ENCODE measurements around the gene NTM. TPM values are rescaled to one million over a fixed set of nuclear protein-coding genes. Genes with fewer than 3 reads are reported as not detected.
A peak's percentile ranks its signal among the peaks of the same experiment; 100 is the strongest.

Gene NTM
- total and polyA plus RNA-seq, 9 donors: 0.16 to 8.5 (median 0.55) TPM; not detected in 3

GRCh38 chr11:131687291-131688047, 317.1 kb downstream of the NTM start:
- 77 to 83% (median 78%) methylated on average over 29 to 30 of the region's 30 CpGs for WGBS, 3 donors
- no peaks in the 10 kb centered on the region for H3K27me3 ChIP-seq
- no peak for DNase-seq
- TF ChIP-seq CTCF (IDR thresholded peaks at IDR 0.05) (no peak), POLR2A (IDR thresholded peaks at IDR 0.05) (no peak), EP300 (IDR thresholded peaks at IDR 0.05) (no peak)
- no peak overlapping the region for H3K4me3 ChIP-seq
- H3K36me3 ChIP-seq: no peaks in the 10 kb centered on the region
- no peaks in the 10 kb centered on the region for H3K4me1 ChIP-seq (ENCODE audit: insufficient read depth)
- no peak overlapping the region for H3K27ac ChIP-seq
- no peaks in the 10 kb centered on the region for H3K9me3 ChIP-seq
- intact Hi-C loops (cut with DNase I): no loop called here

- intact Hi-C loops (cut with DNase I): no loop called here
- Histone ChIP-seq H3K4me3 (no peak overlapping the region), H3K36me3 (no peaks in the 10 kb centered on the region), H3K4me1 (ENCODE audit: insufficient read depth) (no peaks in the 10 kb centered on the region), H3K9me3 (no peaks in the 10 kb centered on the region), H3K27me3 (no peaks in the 10 kb centered on the region), H3K27ac (no peak overlapping the region)
- TF ChIP-seq EP300 (IDR thresholded peaks at IDR 0.05) (no peak), CTCF (IDR thresholded peaks at IDR 0.05) (peak in 1 of 3 donors; percentile 39)
- 11 to 20% (median 12%) methylated on average over 33 to 34 of the region's 34 CpGs for whole genome bisulfite sequencing, 3 donors
- DNase-seq: peak in 3 of 5 donors; percentile 23 to 56 (median 50)
Observed at GRCh38 chr11:131688048-131688693, 317.8 kb downstream of the NTM start.

GRCh38 chr11:131689049-131689925, 318.9 kb downstream of the NTM start:
- H3K27me3 ChIP-seq: no peaks in the 10 kb centered on the region
- no peaks in the 10 kb centered on the region for H3K9me3 ChIP-seq
- intact Hi-C loops (cut with DNase I): no loop called here
- no peak for TF ChIP-seq POLR2A (IDR thresholded peaks at IDR 0.05)
- no peak overlapping the region for H3K27ac ChIP-seq
- no peaks in the 10 kb centered on the region for H3K36me3 ChIP-seq
- H3K4me3 ChIP-seq: no peak overlapping the region
- H3K4me1 ChIP-seq (ENCODE audit: insufficient read depth): no peaks in the 10 kb centered on the region
- 81 to 84% (median 82%) methylated on average over 10 of the region's 10 CpGs for WGBS, 3 donors
- no peak for DNase-seq

GRCh38 chr11:131690362-131690761, 319.9 kb downstream of the NTM start:
- H3K4me3 ChIP-seq: no peak overlapping the region
- intact Hi-C loops (cut with DNase I): no loop called here
- H3K36me3 ChIP-seq: no peaks in the 10 kb centered on the region
- DNase-seq: no peak
- H3K27ac ChIP-seq: no peak overlapping the region
- 94 to 96% (median 95%) methylated on average over 23 of the region's 23 CpGs for WGBS, 3 donors
- H3K4me1 ChIP-seq (ENCODE audit: insufficient read depth): peaks cover 1% of the 10 kb centered on the region
- TF ChIP-seq EP300 (IDR thresholded peaks at IDR 0.05) (no peak), POLR2A (IDR thresholded peaks at IDR 0.05) (no peak), CTCF (IDR thresholded peaks at IDR 0.05) (no peak)
- H3K9me3 ChIP-seq: no peaks in the 10 kb centered on the region
- H3K27me3 ChIP-seq: no peaks in the 10 kb centered on the region
